Loucy (cell line): ENCODE results near the gene DENND5A.

Experiments
- H2AFZ ChIP-seq: fragments of 200-600 bp; sonication (generic); 2 replicates; pipeline ENCODE4 v1.6.0; 2016; ENCODE audit warnings: antibody characterized with exemption, mild to moderate bottlenecking, low read length, moderate library complexity
- H3F3A ChIP-seq: fragments of 200-600 bp; 2 replicates; pipeline ENCODE4 v1.6.0; 2016; ENCODE audit warnings: antibody characterized with exemption, low read depth, mild to moderate bottlenecking
- H3K27me3 ChIP-seq: fragments of 200-600 bp; sonication (generic); 2 replicates; pipeline ENCODE4 v1.6.1; 2014; ENCODE audit warnings: low read length, mild to moderate bottlenecking; ENCODE audit not compliant: insufficient read depth, poor library complexity, severe bottlenecking
- H3K36me3 ChIP-seq: fragments of 200-600 bp; sonication (generic); 2 replicates; pipeline ENCODE4 v1.6.1; 2016; ENCODE audit warnings: low read length; ENCODE audit not compliant: insufficient read depth
- H3K4me1 ChIP-seq: fragments of 200-600 bp; sonication (generic); 2 replicates; pipeline ENCODE4 v1.5.1; 2014; ENCODE audit warnings: low read length, mild to moderate bottlenecking; ENCODE audit not compliant: insufficient read depth, poor library complexity, severe bottlenecking
- H3K4me2 ChIP-seq: fragments of 200-600 bp; sonication (generic); 2 replicates; pipeline ENCODE4 v1.6.0; 2014; ENCODE audit warnings: antibody characterized with exemption, low read length, low read depth, mild to moderate bottlenecking; ENCODE audit not compliant: poor library complexity, severe bottlenecking
- H3K4me3 ChIP-seq: fragments of 200-600 bp; sonication (generic); 2 replicates; pipeline ENCODE4 v1.5.1; 2014; ENCODE audit warnings: low read length, mild to moderate bottlenecking, mixed read lengths; ENCODE audit not compliant: poor library complexity, severe bottlenecking
- H3K79me2 ChIP-seq: fragments of 200-600 bp; sonication (generic); 2 replicates; pipeline ENCODE4 v1.6.1; 2014; ENCODE audit warnings: low read length; ENCODE audit not compliant: insufficient read depth
- H3K9ac ChIP-seq: fragments of 200-600 bp; sonication (generic); 2 replicates; pipeline ENCODE4 v1.6.0; 2014; ENCODE audit warnings: mild to moderate bottlenecking, low read depth, low read length, moderate library complexity; ENCODE audit not compliant: poor library complexity, severe bottlenecking
- H3K9me2 ChIP-seq: fragments of 200-600 bp; sonication (generic); replicated peaks from 2 replicates; pipeline ENCODE4 v1.6.1; 2016; ENCODE audit warnings: low read depth, low read length, mixed read lengths
- H3K9me3 ChIP-seq: fragments of 200-600 bp; sonication (generic); 2 replicates; pipeline ENCODE4 v1.6.1; 2014; ENCODE audit warnings: mild to moderate bottlenecking, antibody characterized with exemption, low read length, low read depth; ENCODE audit not compliant: insufficient read depth
- H4K20me1 ChIP-seq: fragments of 200-600 bp; sonication (generic); 2 replicates; pipeline ENCODE4 v1.6.0; 2014; ENCODE audit warnings: antibody characterized with exemption, low read length, mild to moderate bottlenecking; ENCODE audit not compliant: insufficient read depth, poor library complexity, severe bottlenecking
- CTCF ChIP-seq: fragments of 200-600 bp; sonication (generic); conservative IDR thresholded peaks from 2 replicates; pipeline ENCODE4 v1.5.1; 2014; ENCODE audit warnings: mild to moderate bottlenecking, antibody characterized with exemption, low read length
- EZH2phosphoT487 ChIP-seq: fragments of 200-600 bp; IDR thresholded peaks from 2 replicates; pipeline ENCODE4 v1.6.1; 2018; ENCODE audit warnings: antibody characterized with exemption, mild to moderate bottlenecking, moderate library complexity, borderline replicate concordance

The DENND5A gene

DNA sequence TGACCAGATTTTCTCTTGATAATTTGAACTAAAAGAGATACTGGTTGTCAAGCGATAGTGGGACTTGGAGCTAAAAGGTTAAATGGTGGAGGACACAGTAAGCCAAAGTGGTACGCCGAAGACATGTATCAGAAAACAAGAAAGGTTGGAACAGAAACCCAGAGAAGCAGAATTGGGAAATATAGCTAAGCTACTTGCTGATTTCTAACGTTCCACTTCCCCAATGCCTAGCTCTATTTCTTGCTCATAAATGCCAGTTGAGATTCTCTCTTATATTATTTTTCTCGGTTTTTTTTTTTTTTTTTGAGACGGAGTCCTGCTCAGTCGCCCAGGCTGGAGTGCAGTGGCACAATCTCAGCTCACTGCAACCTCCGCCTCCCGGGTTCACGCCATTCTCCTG, 36.6 kb upstream of the DENND5A start:
- H3F3A ChIP-seq, result no peaks in the 10 kb centered on the region
- H4K20me1 ChIP-seq, result peaks cover 26% of the 10 kb centered on the region
- no peak overlapping the region for H3K9ac ChIP-seq
- H3K9me2 ChIP-seq, result no peaks in the 10 kb centered on the region
- H3K9me3 ChIP-seq, result no peaks in the 10 kb centered on the region
- no peak overlapping the region for H3K4me2 ChIP-seq
- H3K4me3 ChIP-seq, result no peak overlapping the region
- TF ChIP-seq EZH2phosphoT487, result no peak
- no peak for TF ChIP-seq CTCF
- H3K27me3 ChIP-seq, result no peaks in the 10 kb centered on the region
- peaks cover 55% of the 10 kb centered on the region for H3K79me2 ChIP-seq
- H2AFZ ChIP-seq, result no peak overlapping the region
- H3K36me3 ChIP-seq, result peaks cover 20% of the 10 kb centered on the region; the same call in 1 of the 2 replicates
- H3K4me1 ChIP-seq, result no peaks in the 10 kb centered on the region

- H3K36me3 ChIP-seq, result peaks cover 40% of the 10 kb centered on the region; the same call in 1 of the 2 replicates
- no peaks in the 10 kb centered on the region for H4K20me1 ChIP-seq
- TF ChIP-seq EZH2phosphoT487, result no peak
- TF ChIP-seq CTCF, result no peak
- no peaks in the 10 kb centered on the region for H3K9me2 ChIP-seq
- no peak overlapping the region for H3K4me2 ChIP-seq
- no peaks in the 10 kb centered on the region for H3K79me2 ChIP-seq
- H3F3A ChIP-seq, result no peaks in the 10 kb centered on the region
- no peaks in the 10 kb centered on the region for H3K27me3 ChIP-seq
- H3K4me1 ChIP-seq, result no peaks in the 10 kb centered on the region
- H3K9ac ChIP-seq, result no peak overlapping the region
- H2AFZ ChIP-seq, result no peak overlapping the region
- no peak overlapping the region for H3K4me3 ChIP-seq
- H3K9me3 ChIP-seq, result no peaks in the 10 kb centered on the region
Observed at GRCh38 chr11:9293646-9294045, 28.5 kb upstream of the DENND5A start.

- no peak for TF ChIP-seq CTCF
- TF ChIP-seq EZH2phosphoT487, result no peak
- Histone ChIP-seq H4K20me1 (peaks cover 4% of the 10 kb centered on the region), H3K36me3 (peaks cover 16% of the 10 kb centered on the region; the same call in 1 of the 2 replicates)
Observed at GRCh38 chr11:9285850-9286587, 20.9 kb upstream of the DENND5A start.

More at GRCh38 chr11:9285850-9286587, 20.9 kb upstream of the DENND5A start:
- no peak overlapping the region for H3K4me3 ChIP-seq
- no peaks in the 10 kb centered on the region for H3K4me1 ChIP-seq
- H3K79me2 ChIP-seq, result no peaks in the 10 kb centered on the region
- no peaks in the 10 kb centered on the region for H3K27me3 ChIP-seq
- no peak overlapping the region for H2AFZ ChIP-seq
- no peak overlapping the region for H3K9ac ChIP-seq
- no peak overlapping the region for H3K4me2 ChIP-seq
- no peaks in the 10 kb centered on the region for H3F3A ChIP-seq
- no peaks in the 10 kb centered on the region for H3K9me2 ChIP-seq
- H3K9me3 ChIP-seq, result no peaks in the 10 kb centered on the region
